Endothelial cell of umbilical vein (primary cell): ENCODE measurements around the gene CALN1.

ENCODE experiments used
- EZH2 ChIP-seq: IDR thresholded peaks from 2 replicates; pipeline ENCODE4 v1.6.1; 2012; ENCODE audit warnings: borderline replicate concordance, low read depth, mild to moderate bottlenecking, moderate library complexity, low read length, inconsistent platforms; ENCODE audit not compliant: severe bottlenecking
- FOS ChIP-seq: IDR thresholded peaks from 2 replicates; pipeline ENCODE4 v1.6.1; 2011; ENCODE audit warnings: mild to moderate bottlenecking, low read length, moderate library complexity, borderline replicate concordance; ENCODE audit not compliant: insufficient read depth
- GATA2 ChIP-seq: IDR thresholded peaks from 2 replicates; pipeline ENCODE4 v1.7.0; 2011; ENCODE audit warnings: low read depth, mild to moderate bottlenecking, moderate library complexity, mixed read lengths, low read length; ENCODE audit not compliant: insufficient read length, insufficient read depth
- JUN ChIP-seq: IDR thresholded peaks from 2 replicates; pipeline ENCODE4 v1.6.1; 2011; ENCODE audit warnings: borderline replicate concordance, low read depth; ENCODE audit not compliant: insufficient read length, insufficient read depth
- POLR2A ChIP-seq: IDR thresholded peaks from 2 replicates; pipeline ENCODE4 v1.6.1; 2012; ENCODE audit warnings: low read depth, mild to moderate bottlenecking, control low read depth, low read length
- POLR2AphosphoS5 ChIP-seq: IDR thresholded peaks from 2 replicates; pipeline ENCODE4 v1.6.1; 2012; ENCODE audit warnings: low read depth, mild to moderate bottlenecking, control low read depth, low read length, moderate library complexity; ENCODE audit not compliant: insufficient read depth
- TF ChIP-seq, protein P1 (sequence below), 2 donors: IDR thresholded peaks; 1 replicate in 1 of 2; 2 replicates in 1 of 2; pipeline ENCODE4 v1.5.1; 2011; ENCODE audit warnings: low read length in 2 of 2, mild to moderate bottlenecking in 2 of 2, moderate library complexity in 2 of 2, control low read depth in 1 of 2, inconsistent platforms in 1 of 2, low read depth in 1 of 2; ENCODE audit not compliant: insufficient read depth in 1 of 2; ENCODE audit errors: extremely low read depth in 1 of 2
- TF ChIP-seq, protein P2 (sequence below): IDR thresholded peaks from 2 replicates; pipeline ENCODE4 v1.6.1; 2011; ENCODE audit not compliant: insufficient read depth, insufficient read length

GRCh38 chr7:71828361-71828760 lies 583.8 kb downstream of the CALN1 start:
- TF ChIP-seq, protein P1, sequence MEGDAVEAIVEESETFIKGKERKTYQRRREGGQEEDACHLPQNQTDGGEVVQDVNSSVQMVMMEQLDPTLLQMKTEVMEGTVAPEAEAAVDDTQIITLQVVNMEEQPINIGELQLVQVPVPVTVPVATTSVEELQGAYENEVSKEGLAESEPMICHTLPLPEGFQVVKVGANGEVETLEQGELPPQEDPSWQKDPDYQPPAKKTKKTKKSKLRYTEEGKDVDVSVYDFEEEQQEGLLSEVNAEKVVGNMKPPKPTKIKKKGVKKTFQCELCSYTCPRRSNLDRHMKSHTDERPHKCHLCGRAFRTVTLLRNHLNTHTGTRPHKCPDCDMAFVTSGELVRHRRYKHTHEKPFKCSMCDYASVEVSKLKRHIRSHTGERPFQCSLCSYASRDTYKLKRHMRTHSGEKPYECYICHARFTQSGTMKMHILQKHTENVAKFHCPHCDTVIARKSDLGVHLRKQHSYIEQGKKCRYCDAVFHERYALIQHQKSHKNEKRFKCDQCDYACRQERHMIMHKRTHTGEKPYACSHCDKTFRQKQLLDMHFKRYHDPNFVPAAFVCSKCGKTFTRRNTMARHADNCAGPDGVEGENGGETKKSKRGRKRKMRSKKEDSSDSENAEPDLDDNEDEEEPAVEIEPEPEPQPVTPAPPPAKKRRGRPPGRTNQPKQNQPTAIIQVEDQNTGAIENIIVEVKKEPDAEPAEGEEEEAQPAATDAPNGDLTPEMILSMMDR (IDR thresholded peaks at IDR 0.05; ENCODE audit: extremely low read depth in 1 of 2, insufficient read depth in 1 of 2, low read depth in 1 of 2, low read length in 2 of 2), result no peak
- no peak for TF ChIP-seq POLR2A
- no peak for TF ChIP-seq POLR2AphosphoS5
- TF ChIP-seq FOS, result no peak
- TF ChIP-seq EZH2, result no peak
- TF ChIP-seq GATA2, result no peak
- TF ChIP-seq, protein P2, sequence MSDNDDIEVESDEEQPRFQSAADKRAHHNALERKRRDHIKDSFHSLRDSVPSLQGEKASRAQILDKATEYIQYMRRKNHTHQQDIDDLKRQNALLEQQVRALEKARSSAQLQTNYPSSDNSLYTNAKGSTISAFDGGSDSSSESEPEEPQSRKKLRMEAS, result no peak
- no peak for TF ChIP-seq JUN
